DOHH2 (cell line): ENCODE results near the gene TRPM8.

Experiments
- H3F3A ChIP-seq: fragments of 200-600 bp; sonication (generic), shearing (Covaris generic); 2 replicates; pipeline ENCODE4 v1.6.0; 2016; ENCODE audit warnings: antibody characterized with exemption, mild to moderate bottlenecking; ENCODE audit not compliant: control insufficient read depth, insufficient read depth
- H3K27ac ChIP-seq: fragments of 200-600 bp; sonication (generic); 2 replicates; pipeline ENCODE4 v1.5.1; 2014; ENCODE audit warnings: low read depth, mild to moderate bottlenecking, low read length, moderate library complexity
- H3K27me3 ChIP-seq: fragments of 200-600 bp; sonication (generic); 2 replicates; pipeline ENCODE4 v1.6.1; 2014; ENCODE audit warnings: mild to moderate bottlenecking, low read length, mixed read lengths; ENCODE audit not compliant: control insufficient read depth
- H3K36me3 ChIP-seq: fragments of 200-600 bp; sonication (generic); 2 replicates; pipeline ENCODE4 v1.6.1; 2014; ENCODE audit warnings: mild to moderate bottlenecking, low read length, moderate library complexity, mixed read lengths; ENCODE audit not compliant: control insufficient read depth
- H3K4me1 ChIP-seq: fragments of 200-600 bp; sonication (generic); 2 replicates; pipeline ENCODE4 v1.6.1; 2014; ENCODE audit warnings: mild to moderate bottlenecking, low read length, mixed read lengths; ENCODE audit not compliant: control insufficient read depth
- H3K4me2 ChIP-seq: fragments of 200-600 bp; sonication (generic); 2 replicates; pipeline ENCODE4 v1.6.0; 2014; ENCODE audit warnings: mild to moderate bottlenecking, low read length, moderate library complexity
- H3K4me3 ChIP-seq: fragments of 200-600 bp; sonication (generic); 2 replicates; pipeline ENCODE4 v1.5.1; 2014; ENCODE audit warnings: mild to moderate bottlenecking, low read length, mixed read lengths
- H3K79me2 ChIP-seq: fragments of 200-600 bp; sonication (generic); 2 replicates; pipeline ENCODE4 v1.6.1; 2014; ENCODE audit warnings: mild to moderate bottlenecking, low read length, mixed read lengths; ENCODE audit not compliant: control insufficient read depth
- H3K9me2 ChIP-seq: fragments of 200-600 bp; sonication (generic); replicated peaks from 2 replicates; pipeline ENCODE4 v1.6.1; 2014; ENCODE audit warnings: mild to moderate bottlenecking, low read length, mixed read lengths; ENCODE audit not compliant: control insufficient read depth
- H3K9me3 ChIP-seq: fragments of 200-600 bp; sonication (generic); 2 replicates; pipeline ENCODE4 v1.6.1; 2014; ENCODE audit warnings: antibody characterized with exemption, low read length, mixed read lengths; ENCODE audit not compliant: control insufficient read depth, insufficient read depth
- H4K20me1 ChIP-seq: fragments of 200-600 bp; sonication (generic); 2 replicates; pipeline ENCODE4 v1.6.0; 2014; ENCODE audit warnings: low read depth, mild to moderate bottlenecking, antibody characterized with exemption, low read length, moderate library complexity; ENCODE audit not compliant: control insufficient read depth, insufficient read depth
- CTCF ChIP-seq: fragments of 200-600 bp; sonication (generic); IDR thresholded peaks from one replicate; pipeline ENCODE4 v1.5.1; 2014; ENCODE audit warnings: antibody characterized with exemption, mild to moderate bottlenecking, low read depth, low read length; ENCODE audit not compliant: poor library complexity, severe bottlenecking
- EZH2phosphoT487 ChIP-seq: fragments of 200-600 bp; sonication (generic); IDR thresholded peaks from 2 replicates; pipeline ENCODE4 v1.6.1; 2017; ENCODE audit warnings: borderline replicate concordance, mild to moderate bottlenecking, antibody characterized with exemption, low read length, moderate library complexity, mixed read lengths

TRPM8 gene

GRCh38 chr2:233977296-233977837 lies 60.2 kb downstream of the TRPM8 start:
- Histone ChIP-seq H3F3A (no peaks in the 10 kb centered on the region), H3K79me2 (no peaks in the 10 kb centered on the region), H3K9me2 (no peaks in the 10 kb centered on the region), H4K20me1 (no peaks in the 10 kb centered on the region), H3K4me1 (no peaks in the 10 kb centered on the region), H3K4me3 (no peak overlapping the region), H3K9me3 (no peaks in the 10 kb centered on the region), H3K36me3 (no peaks in the 10 kb centered on the region), H3K4me2 (no peak overlapping the region), H3K27me3 (no peaks in the 10 kb centered on the region), H3K27ac (no peak overlapping the region)
- TF ChIP-seq CTCF (no peak), EZH2phosphoT487 (no peak)

DNA sequence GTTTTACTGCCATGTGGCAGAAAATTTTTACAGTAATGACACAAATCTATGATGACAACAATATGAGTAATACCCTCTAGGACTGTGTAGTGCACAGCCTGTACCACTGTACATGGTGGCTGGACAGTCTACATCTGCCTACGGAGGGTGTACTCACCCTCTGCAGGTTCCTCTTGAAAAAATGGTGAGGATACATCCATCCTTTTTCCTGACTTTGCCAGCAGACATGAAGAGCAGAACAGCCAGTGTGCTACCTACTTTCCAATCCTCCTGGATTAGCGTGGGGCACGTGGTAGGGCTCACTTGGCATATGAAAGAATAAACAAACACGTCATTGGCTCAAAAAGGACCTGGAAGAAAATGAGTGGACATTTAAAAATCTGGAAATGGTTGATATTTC lies 62.6 kb downstream of the TRPM8 start:
- H3K27ac ChIP-seq, result no peak overlapping the region

DNA sequence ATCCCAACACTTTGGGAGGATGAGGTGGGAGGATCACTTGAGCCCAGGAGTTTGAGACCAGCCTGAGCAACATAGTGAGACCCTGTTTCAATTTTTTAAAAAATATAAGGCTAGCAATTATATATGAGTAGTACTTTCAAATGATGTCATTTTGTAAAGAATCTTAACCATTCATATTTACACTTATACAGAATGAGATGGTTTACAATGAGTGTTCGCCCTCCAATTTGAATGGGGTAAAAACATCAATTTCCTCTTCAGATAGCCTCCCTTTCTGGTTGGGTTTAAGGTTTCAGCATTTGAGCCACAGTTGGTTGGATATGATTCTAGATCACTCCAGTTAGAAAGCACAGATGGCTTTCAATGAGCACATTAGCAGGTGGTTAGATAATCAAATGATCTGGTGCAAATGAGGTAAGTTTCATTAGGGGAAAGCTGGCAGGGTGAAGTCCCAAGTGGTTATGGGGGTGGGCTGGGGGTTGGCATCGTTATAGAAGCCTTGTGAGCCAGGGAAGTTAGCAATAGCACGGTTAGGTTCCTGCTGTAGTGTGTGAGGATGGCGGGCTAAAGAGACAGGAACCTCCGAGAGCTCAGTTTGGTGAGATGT lies 63.9 kb downstream of the TRPM8 start:
- no peaks in the 10 kb centered on the region for H3K4me1 ChIP-seq
- no peaks in the 10 kb centered on the region for H3F3A ChIP-seq
- H3K4me3 ChIP-seq, result no peak overlapping the region
- no peaks in the 10 kb centered on the region for H3K27me3 ChIP-seq
- H3K36me3 ChIP-seq, result no peaks in the 10 kb centered on the region
- H3K27ac ChIP-seq, result no peak overlapping the region
- H3K79me2 ChIP-seq, result no peaks in the 10 kb centered on the region
- no peak for TF ChIP-seq CTCF
- no peak for TF ChIP-seq EZH2phosphoT487
- H3K9me3 ChIP-seq, result no peaks in the 10 kb centered on the region
- H4K20me1 ChIP-seq, result no peaks in the 10 kb centered on the region
- H3K9me2 ChIP-seq, result no peaks in the 10 kb centered on the region
- no peak overlapping the region for H3K4me2 ChIP-seq

More for the DNA sequence above, 62.6 kb downstream of the TRPM8 start:
- no peaks in the 10 kb centered on the region for H3K36me3 ChIP-seq
- H3F3A ChIP-seq, result no peaks in the 10 kb centered on the region
- H3K9me3 ChIP-seq, result no peaks in the 10 kb centered on the region
- TF ChIP-seq EZH2phosphoT487 (no peak), CTCF (no peak)
- no peaks in the 10 kb centered on the region for H4K20me1 ChIP-seq
- no peaks in the 10 kb centered on the region for H3K79me2 ChIP-seq
- H3K9me2 ChIP-seq, result no peaks in the 10 kb centered on the region
- H3K4me1 ChIP-seq, result no peaks in the 10 kb centered on the region
- no peak overlapping the region for H3K4me2 ChIP-seq
- H3K4me3 ChIP-seq, result no peak overlapping the region
- no peaks in the 10 kb centered on the region for H3K27me3 ChIP-seq
